ENCODE measurements around the gene FGFR3.

The FGFR3 gene

GRCh38 chr4:1802151-1802715 lies 9.1 kb downstream of the FGFR3 start:
- no peak for TF ChIP-seq CTCF (IDR thresholded peaks at IDR 0.05; ENCODE audit: low read depth, low read length, missing control alignments)
- no peak for DNase-seq (ENCODE audit: extremely low read depth, low read depth)
- no peak overlapping the region for H3K4me3 ChIP-seq (replicated peaks; ENCODE audit: low read depth, low read length)

- no peak overlapping the region for H3K4me3 ChIP-seq (replicated peaks; ENCODE audit: low read depth, low read length)
- TF ChIP-seq CTCF (IDR thresholded peaks at IDR 0.05; ENCODE audit: low read depth, low read length, missing control alignments): no peak
Observed at GRCh38 chr4:1802720-1803522, 9.8 kb downstream of the FGFR3 start.

GRCh38 chr4:1803523-1804423 lies 10.7 kb downstream of the FGFR3 start:
- TF ChIP-seq CTCF (IDR thresholded peaks at IDR 0.05; ENCODE audit: low read depth, low read length, missing control alignments): no peak
- no peak for DNase-seq (ENCODE audit: extremely low read depth, low read depth)
- H3K4me3 ChIP-seq (replicated peaks; ENCODE audit: low read depth, low read length): no peak overlapping the region

More at GRCh38 chr4:1802720-1803522, 9.8 kb downstream of the FGFR3 start:
- DNase-seq (ENCODE audit: extremely low read depth, low read depth): no peak

GRCh38 chr4:1804638-1805492 lies 11.8 kb downstream of the FGFR3 start:
- no peak overlapping the region for H3K4me3 ChIP-seq (replicated peaks; ENCODE audit: low read depth, low read length)
- DNase-seq (ENCODE audit: extremely low read depth, low read depth): no peak
- no peak for TF ChIP-seq CTCF (IDR thresholded peaks at IDR 0.05; ENCODE audit: low read depth, low read length, missing control alignments)

- DNase-seq (ENCODE audit: extremely low read depth, low read depth): no peak
- H3K4me3 ChIP-seq (replicated peaks; ENCODE audit: low read depth, low read length): no peak overlapping the region
- TF ChIP-seq CTCF (IDR thresholded peaks at IDR 0.05; ENCODE audit: low read depth, low read length, missing control alignments): no peak
Observed at GRCh38 chr4:1805493-1806222, 12.6 kb downstream of the FGFR3 start.

Measured in HFF-Myc (cell line).